SIG-M5 treated with dmso at 0.1 percent for 504 hours (cell line): Measurements from ENCODE around the gene ASPRV1.

ENCODE experiments used
- DNase-seq: peaks from one replicate; lab custom pipeline; 2025; ENCODE audit not compliant: unreplicated experiment; lab: John Stamatoyannopoulos, UW

Gene ASPRV1

DNA sequence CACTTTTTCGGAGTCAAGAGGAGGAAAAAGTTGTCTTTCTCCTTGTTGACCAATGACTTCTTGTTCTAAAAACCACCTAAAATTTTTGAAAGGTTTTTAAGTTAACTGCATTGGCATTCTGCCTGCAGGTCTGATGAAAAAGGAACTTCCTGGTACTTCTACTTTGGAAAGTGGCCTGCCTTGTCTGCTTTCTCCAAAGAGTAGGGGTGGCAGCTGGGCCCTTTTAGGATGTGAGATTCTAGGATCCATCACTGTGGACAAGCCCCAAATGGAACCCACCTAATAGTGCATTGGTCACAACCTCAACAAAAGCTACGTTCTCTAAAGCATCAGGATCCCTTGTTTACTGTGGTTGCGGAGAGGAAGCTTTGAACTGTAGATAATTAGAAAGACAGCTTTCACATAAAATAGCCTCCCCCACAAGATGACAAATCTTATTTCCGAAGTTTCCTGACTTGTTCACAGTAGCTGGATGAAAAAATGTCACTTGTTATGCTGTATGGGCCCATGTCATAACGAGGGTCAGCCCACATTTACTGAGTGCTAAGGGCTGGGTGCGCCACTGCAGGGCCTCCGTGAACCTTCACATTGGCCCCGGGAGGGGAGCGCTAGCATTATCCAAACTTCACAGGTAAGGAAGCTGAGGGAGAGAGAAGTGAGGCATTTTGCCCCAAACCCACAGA, 17.4 kb downstream of the ASPRV1 start:
- no peak for DNase-seq

DNA sequence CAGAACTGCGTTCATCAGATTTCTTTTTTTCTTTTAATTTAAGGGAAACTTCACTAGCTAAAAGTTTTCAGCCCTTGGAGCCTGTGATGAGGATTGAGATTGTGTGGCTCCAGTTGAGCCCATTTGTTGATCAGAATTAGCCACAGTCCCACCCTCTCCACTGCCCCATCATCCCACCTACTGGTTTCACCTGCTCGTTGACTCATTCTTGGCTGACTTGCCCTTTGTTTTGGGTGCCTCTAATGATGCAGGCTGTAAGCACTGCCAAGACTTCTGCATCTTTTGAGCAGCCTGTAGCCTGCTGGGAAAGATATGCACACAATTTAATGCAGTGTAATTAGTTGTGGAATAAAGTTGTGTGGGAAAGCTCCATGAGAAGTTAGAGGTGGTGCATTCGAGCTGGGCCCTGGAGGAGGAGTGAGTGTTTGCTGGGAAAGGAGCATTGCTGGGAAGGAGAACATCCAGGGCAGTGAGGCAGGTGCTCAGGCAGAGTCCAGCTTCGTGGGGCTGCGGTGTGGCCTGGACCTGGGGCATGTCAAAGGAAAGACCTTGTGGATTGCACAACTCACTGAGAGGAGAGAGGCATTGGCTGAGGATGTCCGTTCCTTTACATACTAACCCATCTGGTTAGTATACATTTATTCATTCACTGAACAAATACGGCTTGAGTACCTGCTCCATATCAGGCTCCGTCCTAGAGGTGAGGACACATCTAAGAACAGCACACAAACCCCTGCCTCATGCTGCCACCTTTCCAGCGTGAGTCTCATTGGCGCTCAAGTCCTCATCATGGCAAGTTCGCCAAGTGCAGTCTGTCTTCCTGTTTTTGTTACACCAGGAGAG, 18.2 kb downstream of the ASPRV1 start:
- DNase-seq, result no peak

- no peak for DNase-seq
Measured at GRCh38 chr2:69940691-69941090, 20.7 kb downstream of the ASPRV1 start.

DNA sequence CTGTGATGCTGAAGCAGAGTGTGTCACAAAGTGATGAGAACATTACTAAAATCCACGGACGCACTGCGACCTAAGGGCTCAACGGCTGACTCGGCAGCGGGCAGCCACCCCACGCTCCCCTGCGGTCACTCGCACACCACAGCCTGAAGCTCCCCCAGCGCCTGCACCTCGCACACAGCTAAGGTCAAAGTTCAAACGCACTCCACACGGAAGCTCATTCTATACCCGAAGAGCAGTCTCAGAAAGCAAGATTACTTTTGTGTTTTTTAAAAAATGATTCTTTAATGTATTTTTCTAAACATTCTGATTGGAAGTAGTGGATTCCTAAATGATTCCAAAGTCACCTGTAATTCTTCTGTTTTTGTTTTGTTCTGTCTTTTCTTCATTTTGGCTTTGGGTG, 21.7 kb downstream of the ASPRV1 start:
- DNase-seq, result no peak

DNA sequence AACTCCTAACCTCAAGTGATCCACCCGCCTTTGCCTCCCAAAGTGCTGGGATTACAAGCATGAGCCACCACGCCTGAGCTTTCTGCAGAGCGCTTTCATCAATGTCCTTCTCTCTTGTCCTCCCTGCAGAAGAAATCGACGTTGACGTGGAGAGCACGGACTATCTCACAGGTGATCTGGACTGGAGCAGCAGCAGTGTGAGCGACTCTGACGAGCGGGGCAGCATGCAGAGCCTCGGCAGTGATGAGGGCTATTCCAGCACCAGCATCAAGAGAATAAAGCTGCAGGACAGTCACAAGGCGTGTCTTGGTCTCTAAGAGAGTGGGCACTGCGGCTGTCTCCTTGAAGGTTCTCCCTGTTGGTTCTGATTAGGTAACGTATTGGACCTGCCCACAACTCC, 23.5 kb downstream of the ASPRV1 start:
- no peak for DNase-seq

DNA sequence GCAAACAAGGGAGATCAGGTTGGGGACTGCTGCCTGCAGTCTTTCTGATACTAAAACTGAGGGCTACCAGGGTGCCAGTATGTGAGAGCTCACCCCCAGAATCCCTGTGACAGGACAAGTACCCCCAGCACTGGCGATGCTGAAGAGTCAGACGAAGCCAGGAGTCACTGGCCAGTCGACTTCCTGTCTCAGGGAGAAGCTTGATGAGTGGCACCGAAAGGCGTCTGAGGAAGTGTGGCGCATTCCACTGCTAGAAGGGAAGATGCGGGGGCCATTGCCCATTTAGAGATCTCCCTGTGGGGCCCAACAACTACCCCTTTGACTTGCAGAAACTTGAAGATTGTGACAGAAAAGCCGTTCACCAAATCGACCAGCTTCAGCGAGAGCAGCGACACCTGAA, 24.5 kb downstream of the ASPRV1 start:
- no peak for DNase-seq

- no peak for DNase-seq
Measured at GRCh38 chr2:69935011-69935410, 26.4 kb downstream of the ASPRV1 start.

GRCh38 chr2:69934614-69934908, 26.9 kb downstream of the ASPRV1 start:
- DNase-seq, result no peak

DNA sequence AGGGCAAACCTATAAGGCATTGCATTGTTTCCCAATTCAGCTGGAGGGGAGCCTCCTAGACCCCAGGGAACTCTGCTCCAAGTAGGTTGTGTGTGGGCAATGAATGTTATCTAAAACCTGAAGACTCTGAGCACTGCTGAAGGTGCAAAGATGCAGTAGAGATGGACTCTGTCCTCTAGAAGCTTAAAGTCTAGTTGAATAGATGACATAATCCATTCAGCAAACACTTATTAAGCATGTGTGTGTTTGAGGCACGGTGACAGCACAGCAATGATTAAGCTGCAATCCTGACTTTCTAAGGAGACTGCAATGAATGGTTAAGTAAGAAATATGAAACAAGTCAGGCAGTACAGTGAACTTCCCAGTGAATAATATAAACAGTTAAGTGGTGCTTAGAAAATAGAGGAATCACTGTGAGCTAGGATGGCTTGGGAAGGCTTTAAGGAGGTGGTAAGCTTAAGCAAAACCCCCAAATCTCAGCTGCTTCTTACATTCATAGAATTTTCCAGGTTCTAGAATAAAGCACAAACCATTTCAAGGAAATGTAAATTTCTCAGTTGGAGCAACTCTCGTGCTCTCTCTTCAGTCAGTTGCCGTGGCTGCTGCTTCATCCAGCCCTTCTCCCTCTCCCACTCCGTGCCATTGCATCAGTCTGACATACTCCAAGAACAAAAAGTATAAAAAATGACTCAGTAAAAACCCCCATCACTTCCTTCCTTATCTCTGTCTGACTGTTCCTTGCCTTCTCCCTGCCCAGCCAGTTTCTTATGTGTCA, 27.4 kb downstream of the ASPRV1 start:
- DNase-seq, result peak; percentile 73

- peak; percentile 38 for DNase-seq
Measured at GRCh38 chr2:69933254-69933828, 28.1 kb downstream of the ASPRV1 start.

GRCh38 chr2:69932596-69932922, 28.9 kb downstream of the ASPRV1 start:
- DNase-seq, result no peak

GRCh38 chr2:69931832-69932595, 29.4 kb downstream of the ASPRV1 start:
- DNase-seq, result no peak

DNA sequence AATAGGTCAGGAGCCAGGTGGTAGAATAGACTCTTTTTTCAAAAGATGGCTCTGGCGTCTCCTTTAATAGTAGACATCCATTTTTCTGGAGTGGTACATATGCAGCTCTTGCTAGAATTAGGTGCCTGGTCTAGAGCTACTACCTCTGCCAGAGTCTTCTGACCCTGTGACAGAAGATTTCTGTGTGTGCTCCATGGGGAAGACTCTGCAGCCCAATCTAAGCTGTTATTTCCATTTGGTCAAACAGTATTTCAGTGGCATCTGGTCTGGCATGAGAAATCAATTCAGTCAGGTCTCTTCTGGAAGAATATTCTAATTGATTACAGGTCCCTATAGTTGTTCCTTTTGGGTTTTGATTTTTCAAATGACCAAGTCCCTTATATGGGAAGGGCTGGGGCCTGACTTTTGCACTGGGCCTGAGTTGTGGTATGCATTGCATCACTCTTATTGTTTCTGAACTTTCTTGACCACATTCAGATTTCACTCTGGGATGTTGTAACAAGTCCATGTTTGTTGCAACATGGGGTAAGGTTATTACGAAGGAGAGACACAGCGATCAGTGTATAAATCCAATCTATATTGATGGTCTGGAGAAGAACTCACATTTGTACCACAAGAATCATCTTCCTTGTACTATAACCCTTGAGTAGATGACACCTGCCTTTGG, 34.4 kb downstream of the ASPRV1 start:
- DNase-seq, result peak; percentile 79

- no peak for DNase-seq
Measured at GRCh38 chr2:69923116-69923515, 38.3 kb downstream of the ASPRV1 start.

- DNase-seq, result peak; percentile 65
Measured at GRCh38 chr2:69918401-69918800, 43.0 kb downstream of the ASPRV1 start.

GRCh38 chr2:69917852-69918251, 43.6 kb downstream of the ASPRV1 start:
- DNase-seq, result peak; percentile 35

DNA sequence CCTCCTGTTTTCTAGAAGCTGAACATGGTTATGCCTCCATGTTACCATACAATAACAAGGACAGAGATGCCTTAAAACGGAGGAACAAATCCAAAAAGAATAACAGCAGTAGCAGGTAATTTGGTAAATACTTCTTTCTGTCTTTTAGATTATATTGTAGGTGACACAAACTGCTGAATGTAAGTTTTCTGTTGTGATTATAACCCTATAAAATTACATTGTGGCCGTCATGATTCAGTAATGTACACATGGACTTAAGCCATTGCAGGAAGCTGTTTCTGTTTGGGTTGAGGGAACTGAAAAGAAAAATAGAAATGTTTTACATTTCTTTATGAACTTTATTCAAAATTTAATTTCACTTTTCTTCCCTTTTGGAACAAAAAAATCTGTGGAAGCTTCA, 45.3 kb downstream of the ASPRV1 start:
- no peak for DNase-seq

DNA sequence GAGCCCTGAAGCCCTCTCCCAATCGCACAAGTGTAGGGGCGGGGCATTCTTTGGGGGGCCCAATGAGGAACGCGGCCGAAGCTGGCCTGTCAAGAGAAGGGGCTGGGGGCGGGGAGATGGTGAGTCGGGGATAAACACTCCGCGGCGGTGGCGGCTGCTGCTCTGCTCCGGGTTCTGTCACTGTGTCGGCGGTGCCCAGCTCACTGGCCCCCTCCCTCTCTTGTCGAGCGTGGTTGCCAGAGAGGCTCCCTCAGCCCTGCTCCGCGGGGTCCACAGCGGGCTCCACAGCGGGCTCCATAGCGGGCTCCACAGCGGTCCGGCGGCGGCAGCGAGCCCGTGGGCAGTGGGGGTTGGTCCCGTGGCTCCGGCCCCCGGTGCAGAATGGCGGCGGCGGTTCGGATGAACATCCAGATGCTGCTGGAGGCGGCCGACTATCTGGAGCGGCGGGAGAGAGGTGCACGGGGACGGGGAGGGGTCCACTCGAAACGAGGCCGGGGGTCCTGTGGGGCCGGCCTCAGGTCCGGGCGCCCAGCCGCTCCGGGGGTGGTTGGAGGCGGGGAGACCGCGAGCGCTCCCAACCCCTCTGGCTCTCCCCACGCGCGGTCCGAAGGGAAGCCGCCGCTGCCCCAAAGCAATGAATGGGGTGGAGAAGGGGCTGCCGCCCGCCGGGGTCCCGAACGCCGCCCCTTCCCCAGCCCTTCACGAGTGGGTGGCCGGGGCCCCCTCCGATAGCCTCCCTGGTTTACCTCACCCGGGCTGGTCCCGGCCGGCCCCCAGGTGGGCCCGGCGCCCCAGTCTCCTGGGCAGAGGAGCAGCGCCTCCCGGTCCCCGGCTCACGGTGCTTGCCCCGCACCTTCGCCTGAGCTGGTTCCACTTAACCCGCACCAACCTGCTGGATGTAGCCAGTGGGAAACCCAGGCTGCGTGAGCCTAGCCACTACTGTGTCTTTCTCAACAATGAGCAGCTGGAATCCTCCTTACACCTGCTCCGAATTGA, 46.2 kb downstream of the ASPRV1 start, which contains the start of gene MXD1:
TSS of gene MXD1 (plus strand) at position 160 of the 996 bp plus-strand sequence. CDS start at position 382, 222 bp downstream.
- peak; percentile 7 for DNase-seq
